Measurements from ENCODE around the gene COL11A1. TPM values are rescaled to one million over a fixed set of nuclear protein-coding genes. Genes with fewer than 3 reads are reported as not detected.

Gene COL11A1
- polyA plus RNA-seq, 1 of the 3 experiments (the other 2 are of a cell fraction), result 0.13 TPM

- Histone ChIP-seq H2AFZ (ENCODE audit: low read depth) (no peak overlapping the region), H3K9ac (no peak overlapping the region), H3K79me2 (ENCODE audit: insufficient read depth) (no peaks in the 10 kb centered on the region), H3K9me3 (peaks cover 13% of the 10 kb centered on the region; the same call in 1 of the 2 replicates), H4K20me1 (ENCODE audit: insufficient read depth) (no peaks in the 10 kb centered on the region), H3K9me2 (no peaks in the 10 kb centered on the region), H3K4me3 (ENCODE audit: low read depth in 2 of 2, low read length in 1 of 2) (no peak overlapping the region), H3F3A (replicated peaks; ENCODE audit: insufficient read depth) (peaks cover under 1% of the 10 kb centered on the region), H3K4me1 (ENCODE audit: control insufficient read depth in 1 of 2, insufficient read depth in 2 of 2, low read depth in 1 of 2, low read length in 1 of 2) (no peaks in the 10 kb centered on the region), H3K27me3 (ENCODE audit: insufficient read depth) (no peaks in the 10 kb centered on the region), H3K36me3 (replicated peaks in 1 of 2; ENCODE audit: control insufficient read depth in 1 of 2, insufficient read depth in 2 of 2, low read length in 1 of 2) (peaks cover 0 to 6% of the 10 kb centered on the region in 2 experiments), H3K27ac (ENCODE audit: low read depth in 2 of 2, low read length in 1 of 2) (no peak overlapping the region), H3K4me2 (no peak overlapping the region)
- 82% methylated on average over 2 of the region's 2 CpGs for WGBS (ENCODE audit: low lambda C conversion rate)
- ChIA-PET CTCF (no interaction called here), POLR2A (no interaction called here)
- no peak for TF ChIP-seq MXI1 (IDR thresholded peaks at IDR 0.05; ENCODE audit: low read depth, low read length)
- no peak for TF ChIP-seq RXRA (IDR thresholded peaks at IDR 0.05; ENCODE audit: borderline replicate concordance, low read depth)
- no peak for TF ChIP-seq GABPA (IDR thresholded peaks at IDR 0.05; ENCODE audit: low read depth)
- TF ChIP-seq TCF12 (IDR thresholded peaks at IDR 0.05), result no peak
- TF ChIP-seq, protein P1, sequence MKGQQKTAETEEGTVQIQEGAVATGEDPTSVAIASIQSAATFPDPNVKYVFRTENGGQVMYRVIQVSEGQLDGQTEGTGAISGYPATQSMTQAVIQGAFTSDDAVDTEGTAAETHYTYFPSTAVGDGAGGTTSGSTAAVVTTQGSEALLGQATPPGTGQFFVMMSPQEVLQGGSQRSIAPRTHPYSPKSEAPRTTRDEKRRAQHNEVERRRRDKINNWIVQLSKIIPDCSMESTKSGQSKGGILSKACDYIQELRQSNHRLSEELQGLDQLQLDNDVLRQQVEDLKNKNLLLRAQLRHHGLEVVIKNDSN (IDR thresholded peaks at IDR 0.05; ENCODE audit: borderline replicate concordance, low read depth), result no peak
- no peak for TF ChIP-seq JUND (IDR thresholded peaks at IDR 0.05)
- TF ChIP-seq TEAD4 (IDR thresholded peaks at IDR 0.05; ENCODE audit: borderline replicate concordance, insufficient read depth), result no peak
- no peak for TF ChIP-seq GATA2 (CRISPR knock-in tag; IDR thresholded peaks at IDR 0.05)
- no peak for TF ChIP-seq POLR2AphosphoS5 (IDR thresholded peaks at IDR 0.05; ENCODE audit: low read depth, low read length)
- no peak for DNase-seq
Observed at GRCh38 chr1:103122983-103123720, 14.8 kb upstream of the COL11A1 start.

GRCh38 chr1:103120981-103121380, 12.7 kb upstream of the COL11A1 start:
- no peaks in the 10 kb centered on the region for H3F3A ChIP-seq (replicated peaks; ENCODE audit: insufficient read depth)
- H2AFZ ChIP-seq (ENCODE audit: low read depth), result no peak overlapping the region
- H4K20me1 ChIP-seq (ENCODE audit: insufficient read depth), result no peaks in the 10 kb centered on the region
- no peak for DNase-seq
- no peak overlapping the region for H3K4me2 ChIP-seq
- no peaks in the 10 kb centered on the region for H3K27me3 ChIP-seq (ENCODE audit: insufficient read depth)
- no peak overlapping the region for H3K4me3 ChIP-seq (ENCODE audit: low read depth in 2 of 2, low read length in 1 of 2)
- no peak overlapping the region for H3K9ac ChIP-seq
- WGBS (ENCODE audit: low lambda C conversion rate), result 39% methylated on average over 2 of the region's 2 CpGs
- no peaks in the 10 kb centered on the region for H3K4me1 ChIP-seq (ENCODE audit: control insufficient read depth in 1 of 2, insufficient read depth in 2 of 2, low read depth in 1 of 2, low read length in 1 of 2)
- H3K9me3 ChIP-seq, result peaks cover 13% of the 10 kb centered on the region; the same call in 1 of the 2 replicates
- H3K27ac ChIP-seq (ENCODE audit: low read depth in 2 of 2, low read length in 1 of 2), result no peak overlapping the region
- H3K79me2 ChIP-seq (ENCODE audit: insufficient read depth), result no peaks in the 10 kb centered on the region
- no peaks in the 10 kb centered on the region for H3K9me2 ChIP-seq
- peaks cover 0 to 6% of the 10 kb centered on the region in 2 experiments for H3K36me3 ChIP-seq (replicated peaks in 1 of 2; ENCODE audit: control insufficient read depth in 1 of 2, insufficient read depth in 2 of 2, low read length in 1 of 2)
- ChIA-PET CTCF (interaction anchor here (0.6 to 4.2 kb wide), 3 partner anchors 15 to 340 kb away, joined by 3 to 15 read pairs (median 7); no protein-coding TSS in a partner anchor), POLR2A (no interaction called here)
- TF ChIP-seq IRF3 (IDR thresholded peaks at IDR 0.05; ENCODE audit: low read depth, low read length) (no peak), REST (IDR thresholded peaks at IDR 0.05; ENCODE audit: low read depth, low read length) (no peak), FOXJ3 (CRISPR knock-in tag; IDR thresholded peaks at IDR 0.05) (no peak), ELF1 (IDR thresholded peaks at IDR 0.05) (no peak), RFX5 (IDR thresholded peaks at IDR 0.05; ENCODE audit: low read length) (no peak), RAD21 (IDR thresholded peaks at IDR 0.05; ENCODE audit: low read length) (no peak), TEAD4 (IDR thresholded peaks at IDR 0.05; ENCODE audit: borderline replicate concordance, insufficient read depth) (no peak), RXRA (IDR thresholded peaks at IDR 0.05; ENCODE audit: borderline replicate concordance, low read depth) (no peak), GABPA (IDR thresholded peaks at IDR 0.05; ENCODE audit: low read depth) (no peak), JUND (IDR thresholded peaks at IDR 0.05) (no peak), NRF1 (IDR thresholded peaks at IDR 0.05; ENCODE audit: low read depth, low read length) (no peak), EZH2phosphoT487 (IDR thresholded peaks at IDR 0.05; ENCODE audit: borderline replicate concordance, low read depth) (no peak), GATA2 (CRISPR knock-in tag; IDR thresholded peaks at IDR 0.05) (no peak), RCOR1 (IDR thresholded peaks at IDR 0.05; ENCODE audit: low read length) (no peak)
- TF ChIP-seq, protein P1 (IDR thresholded peaks at IDR 0.05; ENCODE audit: borderline replicate concordance, low read depth), result no peak
- TF ChIP-seq, protein P2, sequence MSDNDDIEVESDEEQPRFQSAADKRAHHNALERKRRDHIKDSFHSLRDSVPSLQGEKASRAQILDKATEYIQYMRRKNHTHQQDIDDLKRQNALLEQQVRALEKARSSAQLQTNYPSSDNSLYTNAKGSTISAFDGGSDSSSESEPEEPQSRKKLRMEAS (IDR thresholded peaks at IDR 0.05; ENCODE audit: low read depth), result no peak
